NCI-H748 (cell line): ENCODE measurements around the gene FAM180B.
"Not testable (repeated sequence)": the region's sequence is repeated elsewhere in the genome, so short reads cannot be mapped to it uniquely, and the experiment has no call there.

ENCODE experiments used
- DNase-seq: peaks from one replicate; lab custom pipeline; 2025; ENCODE audit not compliant: unreplicated experiment; lab: John Stamatoyannopoulos, UW

FAM180B gene, protein sequence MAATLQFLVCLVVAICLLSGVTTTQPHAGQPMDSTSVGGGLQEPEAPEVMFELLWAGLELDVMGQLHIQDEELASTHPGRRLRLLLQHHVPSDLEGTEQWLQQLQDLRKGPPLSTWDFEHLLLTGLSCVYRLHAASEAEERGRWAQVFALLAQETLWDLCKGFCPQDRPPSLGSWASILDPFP

GRCh38 chr11:47586098-47586855 is at the start of gene FAM180B:
Gene FAM180B (plus strand): TSS chr11:47586678. CDS start chr11:47586769, 91 bp downstream.
- no peak for DNase-seq

GRCh38 chr11:47536915-47537314 is 49.6 kb upstream of the FAM180B start:
- DNase-seq: no peak

DNA sequence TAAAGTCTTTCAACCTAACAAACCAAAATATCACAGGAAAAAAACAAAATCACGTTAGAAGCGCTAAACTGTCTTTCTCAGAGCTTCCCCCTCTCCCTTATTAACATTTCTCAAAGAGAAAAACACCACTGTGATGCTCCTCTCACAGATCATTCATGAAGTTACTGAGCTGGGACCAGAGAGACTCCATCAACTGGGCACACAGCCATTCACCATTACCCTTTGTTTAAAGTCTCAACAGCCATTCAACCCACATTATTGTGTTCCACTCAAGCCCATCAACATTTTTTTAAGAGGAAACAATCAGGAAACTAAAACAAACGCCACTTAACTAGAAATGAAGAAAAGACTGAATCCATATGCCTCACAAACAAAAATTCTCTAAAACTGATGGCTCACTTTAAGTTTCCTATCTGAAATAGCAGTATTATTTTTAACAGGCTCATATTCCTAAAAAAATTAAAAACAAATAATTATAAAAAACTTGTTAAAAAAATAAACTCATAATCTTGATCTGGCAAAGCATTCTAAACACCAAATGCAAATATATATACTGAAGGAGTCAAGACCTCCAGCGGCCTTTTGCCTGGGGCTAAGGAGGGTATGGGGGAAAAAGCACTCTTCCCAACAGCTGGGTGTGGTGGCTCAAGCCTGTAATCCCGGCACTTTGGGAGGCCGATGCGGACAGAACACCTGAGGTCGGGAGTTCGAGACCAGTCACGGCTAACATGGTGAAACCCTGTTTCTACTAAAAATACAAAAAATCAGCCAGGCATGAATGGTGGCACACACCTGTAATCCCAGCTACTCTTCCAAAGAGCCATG is 47.5 kb upstream of the FAM180B start:
- DNase-seq: peak; percentile 72

GRCh38 chr11:47539681-47540039 is 46.8 kb upstream of the FAM180B start:
- DNase-seq: no peak

- DNase-seq: no peak
These were observed 45.4 kb upstream of the FAM180B start for GRCh38 chr11:47541070-47541469.

GRCh38 chr11:47545298-47545697 is 41.2 kb upstream of the FAM180B start:
- no peak for DNase-seq

DNA sequence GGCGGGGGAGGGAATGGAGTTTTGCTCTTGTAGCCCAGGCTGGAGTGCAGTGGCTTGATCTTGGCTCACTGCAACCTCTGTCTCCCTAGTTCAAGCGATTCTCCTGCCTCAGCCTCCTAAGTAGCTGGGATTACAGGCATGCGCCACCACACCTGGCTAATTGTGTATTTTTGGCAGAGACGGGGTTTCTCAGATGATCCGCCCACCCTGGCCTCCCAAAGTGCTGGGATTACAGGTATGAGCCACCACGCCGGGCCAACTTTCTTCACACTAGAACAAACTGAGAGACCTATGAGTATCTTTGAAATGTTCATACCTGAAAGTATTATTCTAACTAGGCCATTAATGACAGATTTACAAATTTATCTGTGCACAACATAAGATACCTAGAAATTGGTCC is 40.2 kb upstream of the FAM180B start:
- not testable (repeated sequence) for DNase-seq

GRCh38 chr11:47550288-47551047 is 36.0 kb upstream of the FAM180B start:
- no peak for DNase-seq

GRCh38 chr11:47551086-47551485 is 35.4 kb upstream of the FAM180B start:
- DNase-seq: no peak

GRCh38 chr11:47552056-47552565 is 34.4 kb upstream of the FAM180B start:
- peak; percentile 46 for DNase-seq

GRCh38 chr11:47552566-47553405 is 33.7 kb upstream of the FAM180B start, which contains the start of gene CELF1:
Gene CELF1 (minus strand): TSS chr11:47553132. CDS start chr11:47499523, 53,609 bp downstream.
- DNase-seq: peak; percentile 94

DNA sequence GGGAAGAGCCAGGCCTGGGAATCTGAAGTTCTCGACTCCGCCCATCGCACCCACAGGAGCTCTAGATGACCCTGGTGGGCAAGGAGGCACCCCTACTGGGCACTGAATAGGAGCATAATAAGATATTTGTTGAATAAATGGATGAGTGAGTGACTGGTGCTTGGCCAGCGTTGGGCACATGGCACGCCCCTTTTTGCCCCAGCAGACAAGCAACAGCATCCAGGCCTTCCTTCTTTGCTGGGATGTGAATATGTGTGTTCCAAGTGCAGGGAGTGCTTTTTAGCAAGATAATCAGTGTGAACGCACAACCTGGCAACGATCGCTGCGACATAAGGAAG is 33.1 kb upstream of the FAM180B start:
- no peak for DNase-seq

- not testable (repeated sequence) for DNase-seq
These were observed 29.5 kb upstream of the FAM180B start for GRCh38 chr11:47557004-47557403.

- DNase-seq: no peak
These were observed 27.8 kb upstream of the FAM180B start for GRCh38 chr11:47558695-47559094.

DNA sequence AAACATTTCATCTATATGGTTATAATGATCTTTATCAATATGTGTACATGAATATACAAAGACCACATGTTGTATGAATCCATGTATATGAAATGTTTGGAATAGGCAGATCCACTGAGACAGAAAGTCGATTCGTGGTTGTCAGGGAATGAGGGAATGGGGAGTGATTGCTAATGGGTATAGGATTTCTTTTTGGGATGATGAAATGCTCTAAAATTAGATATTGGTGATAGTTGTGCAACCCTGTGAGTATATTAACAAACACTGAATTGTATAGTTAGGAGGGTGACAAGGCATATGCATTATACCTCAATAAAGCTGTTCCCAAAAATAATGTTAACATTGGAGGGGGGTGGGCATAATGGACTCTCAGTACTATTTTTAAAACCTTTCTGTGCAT is 26.1 kb upstream of the FAM180B start:
- no peak for DNase-seq

- DNase-seq: not testable (repeated sequence)
These were observed 24.1 kb upstream of the FAM180B start for GRCh38 chr11:47562393-47562792.

DNA sequence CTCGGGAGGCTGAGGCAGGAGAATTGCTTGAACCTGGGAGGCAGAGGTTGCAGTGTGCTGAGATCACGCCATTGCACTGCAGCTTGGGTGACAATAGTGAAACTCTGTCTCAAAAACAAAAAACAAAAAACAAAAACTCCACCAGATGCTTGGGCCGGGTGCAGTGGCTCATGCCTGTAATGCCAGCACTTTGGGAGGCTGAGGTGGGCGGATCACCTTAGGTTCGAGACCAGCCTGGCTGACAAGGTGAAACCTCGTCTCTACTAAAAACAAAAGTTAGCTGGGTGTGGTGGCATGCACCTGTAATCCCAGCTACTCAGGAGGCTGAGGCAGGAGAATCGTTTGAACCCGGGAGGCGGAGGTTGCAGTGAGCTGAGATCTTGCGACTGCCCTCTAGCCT is 22.1 kb upstream of the FAM180B start:
- DNase-seq: not testable (repeated sequence)

- peak; percentile 32 for DNase-seq
These were observed 21.5 kb upstream of the FAM180B start for GRCh38 chr11:47564933-47565339.

DNA sequence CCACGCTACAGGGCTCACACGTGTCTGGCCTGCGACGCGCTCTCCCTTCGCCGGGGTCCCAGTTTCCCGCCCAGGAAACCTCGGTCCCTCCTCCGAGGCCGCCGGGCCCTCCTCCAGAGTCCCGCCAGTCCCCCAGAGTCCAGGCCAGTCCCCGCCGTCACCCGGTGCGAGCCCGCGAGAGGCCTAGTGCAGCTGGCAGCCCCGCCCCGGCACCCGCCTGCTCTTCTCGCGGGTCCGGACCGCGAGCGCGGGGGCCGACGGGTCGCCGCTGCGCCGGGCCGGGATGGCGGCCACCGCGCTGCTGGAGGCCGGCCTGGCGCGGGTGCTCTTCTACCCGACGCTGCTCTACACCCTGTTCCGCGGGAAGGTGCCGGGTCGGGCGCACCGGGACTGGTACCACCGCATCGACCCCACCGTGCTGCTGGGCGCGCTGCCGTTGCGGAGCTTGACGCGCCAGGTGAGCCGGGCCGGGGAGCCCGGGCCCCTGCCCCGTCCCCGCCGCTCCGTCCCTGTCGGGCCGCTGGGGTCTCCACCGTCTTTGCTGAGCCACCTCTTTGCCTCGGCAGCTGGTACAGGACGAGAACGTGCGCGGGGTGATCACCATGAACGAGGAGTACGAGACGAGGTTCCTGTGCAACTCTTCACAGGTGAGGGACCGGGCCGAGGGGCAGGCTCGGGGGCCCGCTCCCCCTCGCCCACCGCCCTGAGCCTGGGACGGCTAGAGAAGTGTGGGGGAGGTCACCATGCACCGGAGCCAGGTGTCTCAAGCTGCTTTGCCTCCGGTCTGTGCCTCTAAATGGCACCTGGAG is 20.9 kb upstream of the FAM180B start, which contains the start of gene PTPMT1:
TSS of gene PTPMT1 (plus strand) at position 260 of the 809 bp plus-strand sequence. CDS start at position 284, 24 bp downstream.
- peak; percentile 76 for DNase-seq
